ENCODE results near the gene NRXN2. TPM values are rescaled to one million over a fixed set of nuclear protein-coding genes. Genes with fewer than 3 reads are reported as not detected.

NRXN2 gene
- total and polyA plus RNA-seq, 10 of the 15 experiments (the other 5 are each of a cell fraction or from before 2014, with no cell fraction given) = 0.03 to 1.4 (median 0.23) TPM

GRCh38 chr11:64723117-64723906, at the start of gene NRXN2 (continued):
- TF ChIP-seq ZBTB4 (CRISPR knock-in tag; IDR thresholded peaks at IDR 0.05) (no peak), DPF2 (IDR thresholded peaks at IDR 0.05) (peak; percentile 87), TAF1 (IDR thresholded peaks at IDR 0.05; ENCODE audit: borderline replicate concordance, low read depth, low read length) (0 out of 2 replicates have a peak, but pooled peaks have one; percentile 5), ZNF592 (IDR thresholded peaks at IDR 0.05) (no peak; the same call in 1 of the 2 replicates), CHD1 (IDR thresholded peaks at IDR 0.05; ENCODE audit: low read depth, low read length) (no peak), CBX5 (IDR thresholded peaks at IDR 0.05; ENCODE audit: low read depth) (no peak)
